Skeletal muscle satellite cell (primary cell): Measurements from ENCODE around the gene SESTD1.
"Not testable (repeated sequence)": the region's sequence is repeated elsewhere in the genome, so short reads cannot be mapped to it uniquely, and the experiment has no call there.

Source experiments
- H3K27me3 ChIP-seq: 2 replicates; pipeline ENCODE4 v1.7.0; 2013; ENCODE audit warnings: low read length; ENCODE audit not compliant: control insufficient read depth, insufficient read depth
- H3K36me3 ChIP-seq: 2 replicates; pipeline ENCODE4 v1.7.0; 2013; ENCODE audit warnings: mild to moderate bottlenecking, control low read depth, low read length; ENCODE audit not compliant: insufficient read depth
- H3K4me1 ChIP-seq: 2 replicates; pipeline ENCODE4 v1.7.0; 2013; ENCODE audit warnings: low read length; ENCODE audit not compliant: control insufficient read depth, insufficient read depth
- H3K4me2 ChIP-seq: 2 replicates; pipeline ENCODE4 v1.7.0; 2013; ENCODE audit warnings: mild to moderate bottlenecking, low read length
- H3K4me3 ChIP-seq: 2 replicates; pipeline ENCODE4 v1.7.0; 2013; ENCODE audit warnings: low read length
- H3K9ac ChIP-seq: 2 replicates; pipeline ENCODE4 v1.7.0; 2013; ENCODE audit warnings: mild to moderate bottlenecking, low read depth, low read length, moderate library complexity
- H3K9me3 ChIP-seq: replicated peaks from 2 replicates; pipeline ENCODE4 v1.7.0; 2013; ENCODE audit warnings: mild to moderate bottlenecking, control low read depth, low read length

The SESTD1 gene

GRCh38 chr2:179248024-179248348 is 16.6 kb downstream of the SESTD1 start:
- Histone ChIP-seq H3K27me3 (no peaks in the 10 kb centered on the region), H3K36me3 (no peaks in the 10 kb centered on the region), H3K9me3 (no peaks in the 10 kb centered on the region), H3K4me3 (no peak overlapping the region), H3K4me2 (no peak overlapping the region), H3K4me1 (no peaks in the 10 kb centered on the region), H3K9ac (no peak overlapping the region)

DNA sequence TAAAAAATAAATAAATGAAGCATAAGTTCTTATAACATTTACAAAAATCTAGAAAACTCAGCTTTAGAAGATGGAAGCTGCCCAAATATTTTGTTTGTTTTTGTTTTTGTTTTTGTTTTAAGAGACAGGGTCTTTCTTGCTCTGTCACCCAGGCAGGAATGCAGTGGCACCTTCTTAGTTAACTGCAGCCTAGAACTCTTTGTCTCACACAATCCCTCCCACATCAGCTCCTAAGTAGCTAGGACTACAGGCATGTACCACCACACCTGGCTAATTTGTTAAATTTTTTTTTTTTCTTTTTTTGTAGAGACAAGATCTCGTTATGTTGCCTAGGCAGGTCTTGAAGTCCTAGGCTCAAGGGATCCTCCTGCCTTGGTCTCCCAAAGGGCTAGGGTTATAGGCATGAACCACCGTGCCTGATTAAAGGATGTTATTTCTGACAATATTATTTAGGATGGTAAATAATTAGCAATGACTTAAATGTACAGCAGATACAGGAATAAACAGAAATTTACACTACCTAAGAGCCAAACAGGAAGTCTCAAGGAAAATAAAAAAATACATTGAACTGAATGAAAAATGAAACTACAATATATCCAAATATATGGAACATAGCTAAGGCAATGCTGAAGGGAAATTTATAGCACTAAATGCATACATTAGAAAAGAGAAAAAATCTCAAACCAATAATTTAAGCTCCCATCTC is 17.2 kb downstream of the SESTD1 start:
- Histone ChIP-seq H3K4me3 (no peak overlapping the region), H3K9ac (no peak overlapping the region)

GRCh38 chr2:179245843-179246242 is 18.8 kb downstream of the SESTD1 start:
- not testable (repeated sequence) for H3K27me3 ChIP-seq, H3K4me2 ChIP-seq, H3K9me3 ChIP-seq, H3K9ac ChIP-seq, H3K4me3 ChIP-seq, H3K36me3 ChIP-seq, H3K4me1 ChIP-seq

More for the DNA sequence above, 17.2 kb downstream of the SESTD1 start:
- Histone ChIP-seq H3K4me1 (no peaks in the 10 kb centered on the region), H3K36me3 (no peaks in the 10 kb centered on the region), H3K4me2 (no peak overlapping the region), H3K27me3 (no peaks in the 10 kb centered on the region), H3K9me3 (no peaks in the 10 kb centered on the region)

GRCh38 chr2:179243046-179243445 is 21.6 kb downstream of the SESTD1 start:
- no peaks in the 10 kb centered on the region for H3K9me3 ChIP-seq
- H3K4me2 ChIP-seq: no peak overlapping the region
- peaks cover 12% of the 10 kb centered on the region for H3K4me1 ChIP-seq
- H3K9ac ChIP-seq: no peak overlapping the region
- H3K4me3 ChIP-seq: no peak overlapping the region
- no peaks in the 10 kb centered on the region for H3K27me3 ChIP-seq
- no peaks in the 10 kb centered on the region for H3K36me3 ChIP-seq

DNA sequence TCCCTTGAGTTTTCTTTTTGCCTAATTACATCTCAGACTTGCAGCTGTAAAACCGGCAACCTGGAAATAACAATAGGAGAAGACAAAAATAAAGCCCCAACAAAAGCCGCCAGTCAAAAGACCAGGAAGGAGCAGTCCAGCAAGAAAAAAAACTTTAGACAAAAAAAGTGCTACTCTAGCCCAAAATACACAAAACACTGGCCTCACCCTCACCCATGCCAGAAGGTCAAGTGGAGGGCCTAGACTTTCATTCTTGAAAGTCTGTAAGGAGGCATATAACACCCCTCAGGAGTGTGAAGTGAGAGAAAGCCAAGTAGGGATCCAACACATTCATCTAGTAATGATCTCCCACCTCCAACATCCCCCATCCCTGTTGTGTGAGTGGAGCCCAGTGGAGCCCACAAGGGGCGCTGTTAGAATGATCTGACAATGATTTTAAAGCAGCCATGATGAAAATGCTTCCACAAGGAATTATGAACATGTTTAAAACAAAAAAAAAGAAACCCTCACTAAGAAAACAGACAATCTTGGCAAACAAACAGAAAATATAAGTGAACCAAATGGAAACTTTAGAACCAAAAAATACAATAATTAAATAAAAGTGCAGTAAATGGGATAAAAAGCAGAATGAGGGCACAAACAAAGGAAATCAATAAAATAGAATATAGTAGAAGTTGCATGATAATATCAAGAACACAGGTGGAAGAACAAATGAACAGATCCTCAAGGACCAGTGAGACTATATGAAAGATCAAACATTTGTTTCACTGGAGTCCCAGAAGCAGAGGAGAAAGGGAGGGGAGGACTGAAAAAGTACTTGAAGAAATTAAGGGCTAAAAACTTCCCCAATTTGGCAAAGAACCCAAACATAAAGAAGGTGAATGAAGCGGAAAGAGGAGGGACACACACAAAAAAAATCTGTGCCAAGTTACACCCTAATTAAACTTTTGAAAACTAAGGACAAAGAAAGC is 23.9 kb downstream of the SESTD1 start:
- Histone ChIP-seq H3K36me3 (no peaks in the 10 kb centered on the region), H3K27me3 (no peaks in the 10 kb centered on the region), H3K9me3 (no peaks in the 10 kb centered on the region), H3K4me2 (no peak overlapping the region), H3K4me3 (no peak overlapping the region), H3K4me1 (peaks cover 25% of the 10 kb centered on the region), H3K9ac (no peak overlapping the region)

- Histone ChIP-seq H3K9ac (no peak overlapping the region), H3K4me2 (no peak overlapping the region), H3K9me3 (no peaks in the 10 kb centered on the region), H3K4me3 (no peak overlapping the region), H3K36me3 (no peaks in the 10 kb centered on the region), H3K4me1 (peaks cover 34% of the 10 kb centered on the region), H3K27me3 (no peaks in the 10 kb centered on the region)
Measured at GRCh38 chr2:179239838-179240237, 24.8 kb downstream of the SESTD1 start.

DNA sequence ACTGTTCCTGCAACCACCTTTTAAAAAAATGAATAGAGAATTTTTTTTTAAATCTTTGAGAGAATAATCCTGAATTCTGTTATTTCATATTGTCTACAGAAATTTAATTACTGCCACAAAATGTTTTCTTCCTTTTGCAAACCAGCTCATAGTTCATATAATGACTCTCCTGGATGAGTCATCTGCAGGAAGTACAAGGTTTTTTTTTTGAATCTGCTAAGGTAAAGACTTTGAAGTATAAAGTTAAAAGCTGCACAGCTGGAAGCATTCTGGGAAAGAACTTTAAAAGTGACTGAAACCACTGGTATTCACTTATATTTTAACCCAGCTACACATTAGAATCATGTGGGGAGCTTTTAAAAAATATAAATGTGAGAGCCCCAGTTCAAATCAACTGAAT is 25.4 kb downstream of the SESTD1 start:
- Histone ChIP-seq H3K4me3 (no peak overlapping the region), H3K9me3 (no peaks in the 10 kb centered on the region), H3K27me3 (no peaks in the 10 kb centered on the region)

DNA sequence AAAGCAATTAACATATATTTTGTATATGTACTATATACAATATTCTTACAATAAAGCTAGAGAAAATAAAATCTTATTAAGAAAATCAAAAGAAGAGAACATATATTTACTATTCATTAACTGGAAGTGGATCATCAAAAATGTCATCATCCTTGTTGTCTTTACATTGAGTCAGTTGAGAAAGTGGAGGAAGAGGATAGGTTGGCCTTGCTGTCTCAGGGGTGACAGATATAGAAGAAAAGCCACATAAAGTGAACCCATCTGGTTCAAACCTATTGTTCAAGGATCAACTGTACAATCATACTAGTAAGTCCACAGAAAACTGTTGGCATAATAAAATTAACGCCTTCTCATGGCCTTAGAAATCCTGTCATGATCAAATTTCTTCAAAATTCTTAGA is 26.6 kb downstream of the SESTD1 start:
- H3K9ac ChIP-seq: no peak overlapping the region
- H3K9me3 ChIP-seq: no peaks in the 10 kb centered on the region
- H3K27me3 ChIP-seq: no peaks in the 10 kb centered on the region
- no peak overlapping the region for H3K4me2 ChIP-seq
- peaks cover 34% of the 10 kb centered on the region for H3K4me1 ChIP-seq
- no peaks in the 10 kb centered on the region for H3K36me3 ChIP-seq
- H3K4me3 ChIP-seq: no peak overlapping the region

More for the DNA sequence above, 25.4 kb downstream of the SESTD1 start:
- peaks cover 34% of the 10 kb centered on the region for H3K4me1 ChIP-seq
- no peaks in the 10 kb centered on the region for H3K36me3 ChIP-seq
- H3K4me2 ChIP-seq: no peak overlapping the region
- H3K9ac ChIP-seq: no peak overlapping the region

GRCh38 chr2:179237209-179237946 is 27.3 kb downstream of the SESTD1 start:
- no peaks in the 10 kb centered on the region for H3K36me3 ChIP-seq
- no peaks in the 10 kb centered on the region for H3K27me3 ChIP-seq
- H3K4me3 ChIP-seq: no peak overlapping the region
- H3K4me1 ChIP-seq: peaks cover 34% of the 10 kb centered on the region
- H3K9ac ChIP-seq: no peak overlapping the region
- peak overlapping the region; percentile 19 for H3K4me2 ChIP-seq
- no peaks in the 10 kb centered on the region for H3K9me3 ChIP-seq

DNA sequence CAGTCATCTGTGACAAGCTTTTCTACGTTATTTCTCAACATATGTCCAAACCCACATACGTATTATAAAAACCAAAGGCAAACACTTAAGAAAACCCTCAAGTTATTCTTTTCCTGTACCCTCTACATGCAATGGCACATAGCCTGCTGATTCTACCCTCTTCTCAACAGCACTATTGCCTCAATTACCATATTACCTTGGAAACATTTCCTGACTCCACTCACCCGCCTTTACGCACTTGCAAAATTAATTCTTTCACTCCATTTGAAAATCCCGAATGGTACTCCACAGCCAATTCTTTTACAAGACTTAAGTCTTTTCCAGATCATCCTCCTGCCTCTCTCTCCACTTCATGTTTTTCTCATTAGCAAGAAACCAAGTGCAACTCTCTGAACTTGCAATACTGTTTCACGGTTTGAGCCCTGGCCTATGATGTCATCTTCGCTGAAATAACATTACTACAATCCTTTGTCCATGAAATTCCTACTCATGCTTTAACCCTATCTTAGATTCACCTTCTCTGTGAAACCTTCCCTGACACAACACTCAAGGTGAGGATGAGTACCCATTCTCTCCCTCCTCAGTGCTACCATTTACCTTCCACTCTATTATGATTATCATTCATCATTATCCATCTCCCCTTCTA is 29.0 kb downstream of the SESTD1 start:
- no peaks in the 10 kb centered on the region for H3K27me3 ChIP-seq
- H3K4me3 ChIP-seq: no peak overlapping the region
- H3K4me1 ChIP-seq: peaks cover 34% of the 10 kb centered on the region
- H3K9ac ChIP-seq: no peak overlapping the region
- peak overlapping the region; percentile 53 for H3K4me2 ChIP-seq
- no peaks in the 10 kb centered on the region for H3K36me3 ChIP-seq
- no peaks in the 10 kb centered on the region for H3K9me3 ChIP-seq

DNA sequence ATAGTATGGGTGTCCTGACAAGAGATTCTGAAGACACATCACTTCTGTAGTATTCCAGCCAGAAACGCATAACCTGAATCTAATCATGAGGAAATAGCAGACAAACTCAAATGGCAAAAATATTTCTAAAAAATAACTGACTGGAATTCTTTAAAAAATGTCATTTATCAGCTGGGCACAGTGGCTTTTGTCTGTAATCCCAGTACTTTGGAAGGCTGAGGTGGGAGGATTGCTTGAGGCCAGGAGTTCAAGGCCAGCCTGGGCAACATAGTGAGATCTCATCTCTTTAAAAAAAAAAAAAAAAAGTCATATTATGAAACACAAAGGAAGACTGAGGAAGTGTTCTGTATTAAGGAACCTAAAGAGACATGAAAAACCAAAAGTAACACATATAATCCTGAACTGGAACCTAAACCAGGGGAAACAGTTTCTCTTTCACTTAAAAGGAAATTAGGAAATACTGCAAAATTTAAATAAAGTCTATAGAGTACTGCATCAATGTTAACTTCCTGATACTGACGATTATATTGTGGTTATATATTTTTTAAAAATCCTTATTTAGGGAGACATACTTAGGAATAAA is 29.9 kb downstream of the SESTD1 start:
- no peaks in the 10 kb centered on the region for H3K36me3 ChIP-seq
- H3K27me3 ChIP-seq: no peaks in the 10 kb centered on the region
- H3K4me1 ChIP-seq: peaks cover 37% of the 10 kb centered on the region
- no peak overlapping the region for H3K4me2 ChIP-seq
- no peaks in the 10 kb centered on the region for H3K9me3 ChIP-seq
- H3K9ac ChIP-seq: no peak overlapping the region
- H3K4me3 ChIP-seq: no peak overlapping the region
